A549 (cell line): ENCODE results near the gene PRIMA1. TPM values are rescaled to one million over a fixed set of nuclear protein-coding genes. Genes with fewer than 3 reads are reported as not detected.

ENCODE experiments used
- ATAC-seq, 2 experiments: fragments of 200-7000 bp in 1 of 2; fragments of >200 bp in 1 of 2; cut with Nextera tagmentation in 1 of 2; cut with Tn5 transposase in 1 of 2; 3 replicates each; pipeline versions ENCODE4 v1.8.0 to v1.9.1; 2018 to 2020; ENCODE audit warnings: mild to moderate bottlenecking in 1 of 2, moderate library complexity in 1 of 2
- CTCF ChIA-PET: fragments of 300-600 bp; sonication (Branson Sonifier 250); formaldehyde crosslinking; extraction: SDS; loops from one replicate; lab custom pipeline; 2021; ENCODE audit warnings: antibody characterized with exemption, inconsistent platforms; lab: Yijun Ruan, JAX
- POLR2A ChIA-PET: fragments of 350-600 bp; formaldehyde crosslinking; extraction: SDS; loops from one replicate; lab custom pipeline; 2021; ENCODE audit warnings: antibody characterized with exemption, inconsistent platforms; lab: Yijun Ruan, JAX
- DNase-seq, 2 experiments: peaks; one replicate each; pipeline versions ENCODE4 v3.0.0 to v3.0.0-alpha.2; 2011 to 2016; ENCODE audit warnings: low read depth in 1 of 2, low spot score in 1 of 2
- FAIRE-seq: peaks from 2 replicates; lab custom pipeline; 2011; peaks lifted over from hg19 to GRCh38; lab: Jason Lieb, UNC
- H3K27ac ChIP-seq, 2 experiments: fragments of >200 bp; sonication (Bioruptor Twin); formaldehyde crosslinking; 3 replicates each; pipeline ENCODE4 v1.5.1; 2016 to 2017
- H3K4me1 ChIP-seq: fragments of >200 bp; sonication (Bioruptor Twin); formaldehyde crosslinking; 3 replicates; pipeline ENCODE4 v1.6.1; 2016
- H3K4me2 ChIP-seq: fragments of >200 bp; sonication (Bioruptor Twin); formaldehyde crosslinking; 3 replicates; pipeline ENCODE4 v1.6.1; 2016
- H3K4me3 ChIP-seq: fragments of >200 bp; sonication (Bioruptor Twin); formaldehyde crosslinking; 3 replicates; pipeline ENCODE4 v1.5.1; 2016
- H3K9me3 ChIP-seq: fragments of >200 bp; sonication (Bioruptor Twin); formaldehyde crosslinking; 3 replicates; pipeline ENCODE4 v1.6.1; 2016
- BHLHE40 ChIP-seq: IDR thresholded peaks from 2 replicates; pipeline ENCODE4 v1.6.1; 2012; ENCODE audit warnings: low read depth, low read length, inconsistent platforms
- CEBPB ChIP-seq, 2 experiments: fragments of >200 bp in 1 of 2; sonication (Bioruptor Twin) in 1 of 2; formaldehyde crosslinking in 1 of 2; IDR thresholded peaks; 2 replicates each; pipeline ENCODE4 v1.6.1; 2012 to 2016
- CHD4 ChIP-seq: fragments of 200-600 bp; sonication (generic); IDR thresholded peaks from 2 replicates; pipeline ENCODE4 v1.6.1; 2016; ENCODE audit warnings: antibody characterized with exemption, mild to moderate bottlenecking, borderline replicate concordance
- CTCF ChIP-seq: fragments of >200 bp; sonication (Bioruptor Twin); formaldehyde crosslinking; IDR thresholded peaks from 3 replicates; pipeline ENCODE4 v1.5.1; 2016
- EHF ChIP-seq: fragments of 250-450 bp; sonication (Bioruptor Pico); IDR thresholded peaks from 2 replicates; pipeline ENCODE4 v1.5.0; 2020; ENCODE audit warnings: mild to moderate bottlenecking
- EP300 ChIP-seq, 2 experiments: fragments of >200 bp; sonication (Bioruptor Twin); formaldehyde crosslinking; IDR thresholded peaks; 2 replicates in 1 of 2; 3 replicates in 1 of 2; pipeline ENCODE4 v1.6.1; 2016 to 2017
- FOXS1 ChIP-seq: fragments of 250-450 bp; sonication (Bioruptor Pico); IDR thresholded peaks from 2 replicates; pipeline ENCODE4 v1.5.0; 2020; ENCODE audit warnings: mild to moderate bottlenecking, moderate library complexity
- GATA3 ChIP-seq: IDR thresholded peaks from 2 replicates; pipeline ENCODE4 v1.6.1; 2012; ENCODE audit warnings: borderline replicate concordance
- HEYL ChIP-seq: fragments of 250-450 bp; sonication (Bioruptor Pico); IDR thresholded peaks from 2 replicates; pipeline ENCODE4 v1.8.0; 2021; ENCODE audit warnings: mild to moderate bottlenecking, moderate library complexity
- HOXA7 ChIP-seq: fragments of 250-450 bp; sonication (Bioruptor Pico); IDR thresholded peaks from 2 replicates; pipeline ENCODE4 v1.5.0; 2020; ENCODE audit warnings: mild to moderate bottlenecking, moderate library complexity
- HOXB5 ChIP-seq: fragments of 250-450 bp; sonication (Bioruptor Pico); IDR thresholded peaks from 2 replicates; pipeline ENCODE4 v1.5.0; 2020; ENCODE audit warnings: mild to moderate bottlenecking, moderate library complexity
- JUN ChIP-seq, 2 experiments: fragments of >200 bp; sonication (Bioruptor Twin); formaldehyde crosslinking; IDR thresholded peaks; 2 replicates in 1 of 2; 3 replicates in 1 of 2; pipeline ENCODE4 v1.6.1; 2016 to 2017
- KDM1A ChIP-seq: fragments of 200-600 bp; sonication (generic); IDR thresholded peaks from 2 replicates; pipeline ENCODE4 v1.6.1; 2016; ENCODE audit warnings: low read depth, mild to moderate bottlenecking
- KDM5A ChIP-seq: fragments of 200-600 bp; sonication (generic); IDR thresholded peaks from 2 replicates; pipeline ENCODE4 v1.6.1; 2016; ENCODE audit warnings: antibody characterized with exemption, mild to moderate bottlenecking
- MAZ ChIP-seq: fragments of 150-350 bp; IDR thresholded peaks from 2 replicates; pipeline ENCODE4 v1.6.1; 2014; ENCODE audit warnings: antibody characterized with exemption, low read depth, low read length, borderline replicate concordance
- PHF8 ChIP-seq: fragments of 200-600 bp; sonication (generic); IDR thresholded peaks from 2 replicates; pipeline ENCODE4 v1.6.1; 2016; ENCODE audit warnings: low read depth, mild to moderate bottlenecking, antibody characterized with exemption, moderate library complexity, borderline replicate concordance
- RARB ChIP-seq: fragments of 250-450 bp; sonication (Bioruptor Pico); IDR thresholded peaks from 2 replicates; pipeline ENCODE4 v1.8.0; 2021; ENCODE audit warnings: mild to moderate bottlenecking, moderate library complexity
- REST ChIP-seq: fragments of 200-600 bp; sonication (generic); IDR thresholded peaks from 2 replicates; pipeline ENCODE4 v1.6.1; 2016; ENCODE audit warnings: antibody characterized with exemption, mild to moderate bottlenecking, moderate library complexity
- TP53 ChIP-seq: fragments of 250-450 bp; sonication (Bioruptor Pico); IDR thresholded peaks from 2 replicates; pipeline ENCODE4 v1.5.0; 2021; ENCODE audit warnings: mild to moderate bottlenecking, moderate library complexity
- USF2 ChIP-seq: fragments of 450-650 bp; IDR thresholded peaks from 2 replicates; pipeline ENCODE4 v1.6.1; 2014; ENCODE audit warnings: antibody characterized with exemption
- WGBS: methylation state at CpG from one replicate; pipeline ENCODE4 v1.1.6; 2017; ENCODE audit errors: missing lambda C conversion rate; 5-methylcytosine and 5-hydroxymethylcytosine counted together
- polyA plus RNA-seq, 4 experiments: library from polyadenylated mRNA; depleted of rRNA in 3 of 4; stranded (reverse); fragments of >200 nt; fragmentation: RNase III in 1 of 4; extraction: RNeasy Plus Mini Kit Qiagen cat#74134 plus additional on column Dnase treatment in 1 of 4; gene quantifications; 2 replicates in 3 of 4; 3 replicates in 1 of 4; pipeline ENCODE4 v1.2.3, GENCODE V29; 2011 to 2017

Gene PRIMA1
- polyA plus RNA-seq, 2 of the 4 experiments (the other 2 are of a cell fraction), result 0.14 to 0.17 TPM

GRCh38 chr14:93716746-93717667, 71.3 kb downstream of the PRIMA1 start:
- FAIRE-seq, result no peak
- ChIA-PET POLR2A (no interaction called here), CTCF (interaction anchor here (0.6 to 0.9 kb wide), 2 partner anchors 15 to 115 kb away, joined by 3 read pairs; no protein-coding TSS in a partner anchor)
- H3K4me1 ChIP-seq, result no peaks in the 10 kb centered on the region
- 37% methylated on average over 14 of the region's 14 CpGs for WGBS
- TF ChIP-seq CEBPB (IDR thresholded peaks at IDR 0.05) (no peak), BHLHE40 (no peak), JUN (IDR thresholded peaks at IDR 0.05) (no peak), FOXS1 (CRISPR knock-in tag) (no peak), REST (no peak), CHD4 (no peak), TP53 (no peak), EHF (CRISPR knock-in tag) (no peak), HOXA7 (CRISPR knock-in tag) (no peak), KDM1A (no peak), USF2 (no peak), RARB (no peak), HOXB5 (CRISPR knock-in tag) (no peak), HEYL (no peak), MAZ (no peak), GATA3 (no peak), CTCF (no peak), EP300 (IDR thresholded peaks at IDR 0.05) (no peak), PHF8 (no peak), KDM5A (no peak)
- TF ChIP-seq, all 56 proteins: peak for 0
- DNase-seq (no peak), ATAC-seq (no peak; a peak in 1 of 6 replicates)
- H3K4me2 ChIP-seq, result no peak overlapping the region
- H3K27ac ChIP-seq, result no peak overlapping the region
- H3K4me3 ChIP-seq, result no peak overlapping the region
- H3K9me3 ChIP-seq, result no peaks in the 10 kb centered on the region
